Lower lobe of right lung (tissue), 2 donors: ENCODE data around the gene THSD7A. TPM values are rescaled to one million over a fixed set of nuclear protein-coding genes. Genes with fewer than 3 reads are reported as not detected.

Source experiments
- ATAC-seq, 2 donors: fragments of 200-7000 bp; cut with Tn5 transposase; one replicate each; pipeline ENCODE4 v1.9.1; 2020 to 2022; ENCODE audit warnings: mild to moderate bottlenecking in 2 of 2, moderate library complexity in 2 of 2
- DNase-seq: peaks from one replicate; pipeline ENCODE4 v3.0.0-alpha.2; 2020
- H3K27ac ChIP-seq: fragments of 200-600 bp; one replicate; pipeline ENCODE4 v1.8.0; 2022
- H3K27me3 ChIP-seq: fragments of 200-600 bp; one replicate; pipeline ENCODE4 v1.8.0; 2022; ENCODE audit warnings: low read depth
- H3K36me3 ChIP-seq: fragments of 200-600 bp; one replicate; pipeline ENCODE4 v1.8.0; 2022; ENCODE audit warnings: mild to moderate bottlenecking
- H3K4me1 ChIP-seq: fragments of 200-600 bp; one replicate; pipeline ENCODE4 v1.8.0; 2022
- H3K4me3 ChIP-seq: fragments of 200-600 bp; one replicate; pipeline ENCODE4 v1.8.0; 2022; ENCODE audit warnings: mild to moderate bottlenecking
- H3K9me3 ChIP-seq: fragments of 200-600 bp; one replicate; pipeline ENCODE4 v1.8.0; 2022
- intact Hi-C: fragments of 100-400 bp; cut with DNase I; formaldehyde crosslinking; loops from one replicate; pipeline ENCODE4 v1.11.0; 2022
- total RNA-seq: library from RNA; stranded (reverse); fragmentation: NEBNext Ultra II Directional; extraction: Animal tissue kit (Norgen Biotek cat#: 25700); gene quantifications from one replicate; pipeline ENCODE4 v1.2.1, GENCODE V29; 2021
- TF ChIP-seq, protein P1 (sequence below): fragments of 200-600 bp; IDR thresholded peaks from one replicate; pipeline ENCODE4 v1.8.0; 2022; ENCODE audit warnings: antibody characterized with exemption, mild to moderate bottlenecking
- donor health status: DM: no; HTN: yes; CAD: no; lungs with severe emphysema.

The THSD7A gene
- total RNA-seq, 1 donor from 2014 or later = 7.2 TPM

DNA sequence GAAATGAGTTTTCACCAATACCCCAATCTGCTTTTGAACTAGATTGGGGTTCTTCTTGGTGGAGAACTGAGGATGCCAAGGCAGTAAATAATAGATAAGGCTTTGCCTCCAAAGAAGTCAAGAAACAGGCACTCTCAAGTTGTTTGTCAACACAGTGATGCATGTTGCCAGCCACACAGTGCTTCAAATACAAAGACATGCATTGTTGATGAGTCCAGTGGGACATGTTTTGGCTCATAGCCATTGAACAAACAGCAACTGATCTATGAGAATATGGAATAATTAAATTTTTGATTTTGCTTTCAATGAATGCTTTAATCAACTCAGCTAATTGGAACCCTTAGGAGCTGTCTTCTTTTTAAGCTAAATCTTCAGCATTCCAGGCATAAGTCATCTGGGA, 346.4 kb downstream of the THSD7A start:
- H3K27me3 ChIP-seq = no peaks in the 10 kb centered on the region
- no peak overlapping the region for H3K4me3 ChIP-seq
- ATAC-seq = no peak
- TF ChIP-seq, protein P1, sequence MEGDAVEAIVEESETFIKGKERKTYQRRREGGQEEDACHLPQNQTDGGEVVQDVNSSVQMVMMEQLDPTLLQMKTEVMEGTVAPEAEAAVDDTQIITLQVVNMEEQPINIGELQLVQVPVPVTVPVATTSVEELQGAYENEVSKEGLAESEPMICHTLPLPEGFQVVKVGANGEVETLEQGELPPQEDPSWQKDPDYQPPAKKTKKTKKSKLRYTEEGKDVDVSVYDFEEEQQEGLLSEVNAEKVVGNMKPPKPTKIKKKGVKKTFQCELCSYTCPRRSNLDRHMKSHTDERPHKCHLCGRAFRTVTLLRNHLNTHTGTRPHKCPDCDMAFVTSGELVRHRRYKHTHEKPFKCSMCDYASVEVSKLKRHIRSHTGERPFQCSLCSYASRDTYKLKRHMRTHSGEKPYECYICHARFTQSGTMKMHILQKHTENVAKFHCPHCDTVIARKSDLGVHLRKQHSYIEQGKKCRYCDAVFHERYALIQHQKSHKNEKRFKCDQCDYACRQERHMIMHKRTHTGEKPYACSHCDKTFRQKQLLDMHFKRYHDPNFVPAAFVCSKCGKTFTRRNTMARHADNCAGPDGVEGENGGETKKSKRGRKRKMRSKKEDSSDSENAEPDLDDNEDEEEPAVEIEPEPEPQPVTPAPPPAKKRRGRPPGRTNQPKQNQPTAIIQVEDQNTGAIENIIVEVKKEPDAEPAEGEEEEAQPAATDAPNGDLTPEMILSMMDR = no peak
- intact Hi-C loops = no loop called here
- no peaks in the 10 kb centered on the region for H3K36me3 ChIP-seq
- no peak for DNase-seq
- no peak overlapping the region for H3K27ac ChIP-seq
- H3K4me1 ChIP-seq = no peaks in the 10 kb centered on the region
- no peaks in the 10 kb centered on the region for H3K9me3 ChIP-seq

DNA sequence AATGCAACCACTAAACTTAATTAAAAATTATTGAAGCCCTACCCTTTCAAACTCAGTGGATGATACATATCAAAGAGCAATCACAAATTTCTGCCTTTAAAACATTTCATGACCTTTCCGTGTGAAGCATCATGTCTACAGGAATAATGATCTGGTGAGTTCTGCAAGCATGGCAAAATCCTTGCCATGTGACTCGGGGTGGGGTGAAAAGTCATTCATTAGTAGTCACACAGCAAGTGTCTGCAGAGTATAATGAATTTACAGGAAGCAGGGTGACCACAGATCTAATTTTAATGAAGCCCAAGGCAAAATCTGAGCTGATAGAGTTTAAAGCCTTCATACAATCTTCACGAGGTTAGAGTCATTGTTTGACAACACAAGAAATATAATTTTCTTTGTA, 351.9 kb downstream of the THSD7A start:
- Histone ChIP-seq H3K36me3 (no peaks in the 10 kb centered on the region), H3K4me1 (no peaks in the 10 kb centered on the region), H3K9me3 (no peaks in the 10 kb centered on the region), H3K4me3 (no peak overlapping the region), H3K27ac (no peak overlapping the region), H3K27me3 (no peaks in the 10 kb centered on the region)
- intact Hi-C loops = no loop called here
- no peak for DNase-seq
- ATAC-seq = no peak
- TF ChIP-seq, protein P1 = no peak

DNA sequence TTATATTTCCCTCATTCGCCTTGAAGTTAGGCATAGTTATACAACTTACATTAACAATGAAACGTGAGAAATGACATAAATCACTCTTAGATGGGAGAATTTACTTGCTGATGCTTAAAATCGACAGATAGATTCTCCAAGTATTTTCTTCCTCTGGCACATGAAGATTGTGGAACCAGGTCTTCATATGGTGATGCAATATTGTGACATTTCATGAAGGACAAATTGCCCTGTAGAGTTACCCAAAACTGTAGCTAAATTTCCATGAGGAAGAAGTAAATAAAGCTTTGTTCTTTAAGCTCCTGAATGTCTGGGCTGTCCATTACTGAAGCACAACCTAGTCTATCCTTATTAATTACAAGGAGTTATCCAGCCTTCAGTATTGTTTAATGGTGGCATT, 353.1 kb downstream of the THSD7A start:
- DNase-seq (no peak), ATAC-seq (no peak)
- intact Hi-C loops = no loop called here
- Histone ChIP-seq H3K9me3 (no peaks in the 10 kb centered on the region), H3K4me3 (no peak overlapping the region), H3K27ac (no peak overlapping the region), H3K4me1 (no peaks in the 10 kb centered on the region), H3K27me3 (no peaks in the 10 kb centered on the region), H3K36me3 (no peaks in the 10 kb centered on the region)
- TF ChIP-seq, protein P1 = no peak

DNA sequence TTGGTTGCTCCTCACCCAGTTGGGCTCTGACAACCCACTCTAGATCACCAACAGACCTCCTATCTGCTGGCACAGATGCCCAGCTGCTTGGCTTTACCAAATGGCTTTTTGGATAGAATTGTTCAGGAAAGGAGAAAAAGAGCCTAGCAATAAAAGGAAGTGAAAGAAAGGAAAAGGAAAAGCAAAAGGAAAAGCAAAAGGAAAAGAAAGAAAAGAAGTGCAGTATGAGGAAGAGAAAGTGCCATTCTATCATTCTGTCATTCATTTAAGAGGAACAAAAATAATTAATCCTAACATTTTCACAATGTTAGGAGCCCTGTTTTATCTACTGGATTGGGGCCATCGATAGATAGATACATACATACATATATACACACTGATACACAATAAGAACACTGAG, 353.6 kb downstream of the THSD7A start:
- H3K4me1 ChIP-seq = no peaks in the 10 kb centered on the region
- no peak overlapping the region for H3K4me3 ChIP-seq
- H3K27me3 ChIP-seq = no peaks in the 10 kb centered on the region
- TF ChIP-seq, protein P1 = no peak
- H3K27ac ChIP-seq = no peak overlapping the region
- DNase-seq (no peak), ATAC-seq (no peak)
- H3K36me3 ChIP-seq = no peaks in the 10 kb centered on the region
- H3K9me3 ChIP-seq = no peaks in the 10 kb centered on the region
- intact Hi-C loops = no loop called here

DNA sequence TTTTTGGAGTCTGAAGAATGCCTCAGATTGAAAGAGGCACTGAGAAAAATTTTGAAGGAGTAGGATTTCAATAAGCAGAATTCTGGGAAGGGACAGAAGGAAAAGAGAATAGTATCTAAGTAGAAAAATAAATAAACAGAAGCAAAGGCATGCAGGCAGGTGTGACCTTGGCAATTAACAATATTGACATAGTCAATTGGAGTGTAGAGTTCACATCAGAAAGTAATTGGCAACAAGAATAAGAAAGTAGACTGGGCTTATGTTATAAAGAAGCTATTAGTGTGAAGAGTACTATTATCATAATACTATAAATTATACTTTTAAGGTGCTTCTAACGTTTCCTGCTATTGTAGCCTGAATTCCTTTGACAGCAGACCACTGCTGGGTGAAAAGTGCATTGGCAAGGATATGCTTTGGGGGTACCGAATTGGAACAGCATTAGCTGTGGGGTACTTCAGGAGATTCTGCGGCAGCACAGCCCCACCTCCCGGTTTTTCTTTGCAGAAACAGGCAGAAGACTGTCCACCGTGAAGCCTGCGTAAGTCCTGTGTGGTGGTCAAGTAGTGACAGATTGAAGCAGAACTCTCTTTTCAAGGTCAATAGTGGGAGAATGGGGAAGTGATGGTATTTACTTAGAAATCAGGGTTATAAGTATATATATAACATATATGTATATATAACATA, 357.0 kb downstream of the THSD7A start:
- no peak overlapping the region for H3K4me3 ChIP-seq
- peak in 1 of 2 donors; percentile 31 for ATAC-seq

More for the DNA sequence above, 357.0 kb downstream of the THSD7A start:
- intact Hi-C loops = no loop called here
- Histone ChIP-seq H3K27me3 (no peaks in the 10 kb centered on the region), H3K9me3 (no peaks in the 10 kb centered on the region), H3K36me3 (no peaks in the 10 kb centered on the region), H3K27ac (no peak overlapping the region), H3K4me1 (no peaks in the 10 kb centered on the region)
- DNase-seq = no peak
- TF ChIP-seq, protein P1 = no peak
